ENCODE data around the gene RBP3. TPM values are rescaled to one million over a fixed set of nuclear protein-coding genes. Genes with fewer than 3 reads are reported as not detected.
A peak's percentile ranks its signal among the peaks of the same experiment; 100 is the strongest.

RBP3 gene
- total and polyA plus RNA-seq, 3 donors from 2014 or later, result 0.09 to 0.25 TPM; not detected in 1

- H3K9me3 ChIP-seq, result no peaks in the 10 kb centered on the region
- no peak overlapping the region for H3K4me3 ChIP-seq
- no peaks in the 10 kb centered on the region for H3K27me3 ChIP-seq
- intact Hi-C loops (cut with DNase I; ENCODE audit: low total_unique reads), result no loop called here
- peak; percentile 10 for DNase-seq
- WGBS, 2 donors, result 93 to 95% methylated on average over 10 to 24 of the region's 24 CpGs
- H3K27ac ChIP-seq, result no peak overlapping the region
- H3K4me1 ChIP-seq, result no peaks in the 10 kb centered on the region
- no peak for TF ChIP-seq CTCF (IDR thresholded peaks at IDR 0.05)
- no peak for TF ChIP-seq POLR2A (IDR thresholded peaks at IDR 0.05)
- H3K36me3 ChIP-seq (ENCODE audit: low read depth, missing control alignments), result no peaks in the 10 kb centered on the region
Observed at GRCh38 chr10:47368431-47369180, 20.4 kb downstream of the RBP3 start.

GRCh38 chr10:47369251-47369894 is 21.2 kb downstream of the RBP3 start:
- H3K4me1 ChIP-seq, result no peaks in the 10 kb centered on the region
- no peaks in the 10 kb centered on the region for H3K36me3 ChIP-seq (ENCODE audit: low read depth, missing control alignments)
- intact Hi-C loops (cut with DNase I; ENCODE audit: low total_unique reads), result no loop called here
- peak; percentile 7 for DNase-seq
- H3K27ac ChIP-seq, result no peak overlapping the region
- TF ChIP-seq POLR2A (IDR thresholded peaks at IDR 0.05), result no peak
- no peak for TF ChIP-seq CTCF (IDR thresholded peaks at IDR 0.05)
- WGBS, 2 donors, result 75 to 79% methylated on average over 9 of the region's 9 CpGs
- H3K9me3 ChIP-seq, result no peaks in the 10 kb centered on the region
- no peak overlapping the region for H3K4me3 ChIP-seq
- H3K27me3 ChIP-seq, result no peaks in the 10 kb centered on the region

GRCh38 chr10:47370015-47370767 is 22.0 kb downstream of the RBP3 start:
- Histone ChIP-seq H3K36me3 (ENCODE audit: low read depth, missing control alignments) (no peaks in the 10 kb centered on the region), H3K27me3 (no peaks in the 10 kb centered on the region), H3K4me1 (no peaks in the 10 kb centered on the region), H3K9me3 (no peaks in the 10 kb centered on the region), H3K27ac (no peak overlapping the region), H3K4me3 (no peak overlapping the region)
- peak; percentile 5 for DNase-seq
- intact Hi-C loops (cut with DNase I; ENCODE audit: low total_unique reads), result no loop called here
- WGBS, 2 donors, result 95 to 96% methylated on average over 11 of the region's 11 CpGs
- TF ChIP-seq POLR2A (IDR thresholded peaks at IDR 0.05) (no peak), CTCF (IDR thresholded peaks at IDR 0.05) (no peak)

- intact Hi-C loops (cut with DNase I; ENCODE audit: low total_unique reads), result no loop called here
Observed at GRCh38 chr10:47370878-47371277, 22.7 kb downstream of the RBP3 start.

More at GRCh38 chr10:47370878-47371277, 22.7 kb downstream of the RBP3 start:
- Histone ChIP-seq H3K9me3 (no peaks in the 10 kb centered on the region), H3K27me3 (no peaks in the 10 kb centered on the region), H3K36me3 (ENCODE audit: low read depth, missing control alignments) (no peaks in the 10 kb centered on the region), H3K27ac (no peak overlapping the region), H3K4me3 (no peak overlapping the region), H3K4me1 (no peaks in the 10 kb centered on the region)
- TF ChIP-seq CTCF (IDR thresholded peaks at IDR 0.05) (no peak), POLR2A (IDR thresholded peaks at IDR 0.05) (no peak)
- peak; percentile 12 for DNase-seq
- 91 to 94% methylated on average over 7 of the region's 7 CpGs for WGBS, 2 donors
